ENCODE measurements around the gene KCNMA1. TPM values are rescaled to one million over a fixed set of nuclear protein-coding genes. Genes with fewer than 3 reads are reported as not detected.

KCNMA1 gene
- polyA plus RNA-seq, 1 donor from 2014 or later = 60.8 TPM

DNA sequence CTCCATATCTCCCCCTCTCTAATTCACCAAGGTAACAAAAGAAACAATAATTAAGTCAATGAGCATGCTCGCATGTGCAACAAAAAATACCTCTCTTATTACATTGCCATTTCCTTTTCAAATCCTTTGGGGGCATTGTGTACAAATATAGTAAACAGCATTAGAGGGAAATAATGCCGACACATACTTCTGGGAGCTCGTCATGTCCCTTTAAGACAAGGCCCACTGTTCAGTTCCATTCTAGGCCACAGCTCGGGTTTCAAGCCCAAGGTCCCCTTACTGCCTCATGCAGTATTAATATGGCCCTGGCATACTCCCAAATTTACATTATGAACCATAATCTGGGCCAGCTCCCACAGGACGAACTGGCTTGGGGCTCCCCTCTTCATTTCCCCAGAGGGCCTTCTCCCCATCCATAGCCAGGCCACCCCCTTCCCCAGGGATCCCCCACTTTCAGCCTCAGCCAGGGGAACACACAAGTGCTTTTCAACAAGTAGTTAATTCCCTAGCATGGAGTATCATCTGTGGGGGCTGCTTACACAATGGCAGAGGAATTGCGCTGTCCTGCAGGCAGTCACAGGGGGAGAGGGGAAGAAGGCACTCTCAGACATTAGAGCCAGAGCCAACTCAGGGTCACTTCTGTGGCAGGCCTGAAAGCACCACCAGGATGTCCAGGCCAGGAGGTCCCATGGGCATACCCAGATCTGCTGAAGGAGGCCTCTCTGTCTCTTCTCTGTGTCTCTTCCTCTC lies 110.6 kb downstream of the KCNMA1 start:
- no peak overlapping the region for H3K9ac ChIP-seq (ENCODE audit: low read length)
- no peak overlapping the region for H3K27ac ChIP-seq (ENCODE audit: low read length)
- H3K9me2 ChIP-seq (ENCODE audit: insufficient read depth, low read length) = no peaks in the 10 kb centered on the region
- H3K27me3 ChIP-seq (ENCODE audit: insufficient read depth, low read depth, low read length) = no peaks in the 10 kb centered on the region
- H2AFZ ChIP-seq (ENCODE audit: low read depth, low read length) = no peak overlapping the region
- no peak overlapping the region for H3K4me3 ChIP-seq (ENCODE audit: low read length)
- no peaks in the 10 kb centered on the region for H3K36me3 ChIP-seq (ENCODE audit: insufficient read depth, low read length)
- H3K4me2 ChIP-seq (ENCODE audit: low read length) = no peak overlapping the region
- no peaks in the 10 kb centered on the region for H4K20me1 ChIP-seq (ENCODE audit: insufficient read depth)
- no peaks in the 10 kb centered on the region for H3F3A ChIP-seq (ENCODE audit: insufficient read depth, low read length, poor library complexity, severe bottlenecking)
- H3K9me3 ChIP-seq (ENCODE audit: low read length) = no peaks in the 10 kb centered on the region
- TF ChIP-seq RAD21 (conservative IDR thresholded peaks at IDR 0.05) = no peak
- no peak for TF ChIP-seq MXI1 (conservative IDR thresholded peaks at IDR 0.05; ENCODE audit: poor library complexity, severe bottlenecking)
- no peak for TF ChIP-seq POLR2AphosphoS5 (IDR thresholded peaks at IDR 0.05)
- TF ChIP-seq TAF1 (IDR thresholded peaks at IDR 0.05; ENCODE audit: low read depth) = no peak
- TF ChIP-seq EP300 (conservative IDR thresholded peaks at IDR 0.05; ENCODE audit: poor library complexity, severe bottlenecking) = no peak
- no peak for TF ChIP-seq SMC3 (conservative IDR thresholded peaks at IDR 0.05; ENCODE audit: poor library complexity)
- H3K79me2 ChIP-seq (replicated peaks; ENCODE audit: insufficient read depth, low read length) = no peaks in the 10 kb centered on the region

DNA sequence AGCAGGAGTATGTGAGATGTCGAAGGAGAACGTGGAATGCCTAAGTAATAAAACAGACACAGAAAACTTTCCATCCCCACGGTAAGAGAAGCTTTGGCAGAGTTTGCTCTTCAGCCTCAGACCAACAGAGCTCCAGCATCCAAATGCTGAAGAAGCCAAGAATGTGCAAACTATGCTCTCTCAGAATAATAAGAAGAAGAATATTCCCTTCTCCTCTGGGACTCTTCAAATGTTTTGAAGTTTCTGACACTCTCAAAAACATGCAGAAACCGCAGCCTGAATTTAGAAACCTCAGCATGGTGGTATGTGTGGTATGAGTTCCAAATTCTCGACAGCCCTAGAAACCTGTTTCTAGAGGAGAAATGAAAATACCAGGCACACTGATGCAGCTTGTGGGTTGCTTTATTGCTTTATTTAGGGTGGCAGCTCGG lies 113.3 kb downstream of the KCNMA1 start:
- H3K27ac ChIP-seq (ENCODE audit: low read length) = no peak overlapping the region
- no peaks in the 10 kb centered on the region for H3K79me2 ChIP-seq (replicated peaks; ENCODE audit: insufficient read depth, low read length)
- H3K9ac ChIP-seq (ENCODE audit: low read length) = no peak overlapping the region
- H4K20me1 ChIP-seq (ENCODE audit: insufficient read depth) = no peaks in the 10 kb centered on the region
- H2AFZ ChIP-seq (ENCODE audit: low read depth, low read length) = no peak overlapping the region
- H3K4me3 ChIP-seq (ENCODE audit: low read length) = no peak overlapping the region
- H3K4me2 ChIP-seq (ENCODE audit: low read length) = no peak overlapping the region
- H3K36me3 ChIP-seq (ENCODE audit: insufficient read depth, low read length) = no peaks in the 10 kb centered on the region
- TF ChIP-seq EP300 (conservative IDR thresholded peaks at IDR 0.05; ENCODE audit: poor library complexity, severe bottlenecking) = no peak
- TF ChIP-seq SMC3 (conservative IDR thresholded peaks at IDR 0.05; ENCODE audit: poor library complexity) = no peak
- TF ChIP-seq TAF1 (IDR thresholded peaks at IDR 0.05; ENCODE audit: low read depth) = no peak
- no peak for TF ChIP-seq POLR2AphosphoS5 (IDR thresholded peaks at IDR 0.05)
- TF ChIP-seq, protein P1, sequence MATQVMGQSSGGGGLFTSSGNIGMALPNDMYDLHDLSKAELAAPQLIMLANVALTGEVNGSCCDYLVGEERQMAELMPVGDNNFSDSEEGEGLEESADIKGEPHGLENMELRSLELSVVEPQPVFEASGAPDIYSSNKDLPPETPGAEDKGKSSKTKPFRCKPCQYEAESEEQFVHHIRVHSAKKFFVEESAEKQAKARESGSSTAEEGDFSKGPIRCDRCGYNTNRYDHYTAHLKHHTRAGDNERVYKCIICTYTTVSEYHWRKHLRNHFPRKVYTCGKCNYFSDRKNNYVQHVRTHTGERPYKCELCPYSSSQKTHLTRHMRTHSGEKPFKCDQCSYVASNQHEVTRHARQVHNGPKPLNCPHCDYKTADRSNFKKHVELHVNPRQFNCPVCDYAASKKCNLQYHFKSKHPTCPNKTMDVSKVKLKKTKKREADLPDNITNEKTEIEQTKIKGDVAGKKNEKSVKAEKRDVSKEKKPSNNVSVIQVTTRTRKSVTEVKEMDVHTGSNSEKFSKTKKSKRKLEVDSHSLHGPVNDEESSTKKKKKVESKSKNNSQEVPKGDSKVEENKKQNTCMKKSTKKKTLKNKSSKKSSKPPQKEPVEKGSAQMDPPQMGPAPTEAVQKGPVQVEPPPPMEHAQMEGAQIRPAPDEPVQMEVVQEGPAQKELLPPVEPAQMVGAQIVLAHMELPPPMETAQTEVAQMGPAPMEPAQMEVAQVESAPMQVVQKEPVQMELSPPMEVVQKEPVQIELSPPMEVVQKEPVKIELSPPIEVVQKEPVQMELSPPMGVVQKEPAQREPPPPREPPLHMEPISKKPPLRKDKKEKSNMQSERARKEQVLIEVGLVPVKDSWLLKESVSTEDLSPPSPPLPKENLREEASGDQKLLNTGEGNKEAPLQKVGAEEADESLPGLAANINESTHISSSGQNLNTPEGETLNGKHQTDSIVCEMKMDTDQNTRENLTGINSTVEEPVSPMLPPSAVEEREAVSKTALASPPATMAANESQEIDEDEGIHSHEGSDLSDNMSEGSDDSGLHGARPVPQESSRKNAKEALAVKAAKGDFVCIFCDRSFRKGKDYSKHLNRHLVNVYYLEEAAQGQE (IDR thresholded peaks at IDR 0.05; ENCODE audit: borderline replicate concordance) = no peak
- no peak for TF ChIP-seq EZH2 (IDR thresholded peaks at IDR 0.05; ENCODE audit: borderline replicate concordance, insufficient read depth, low read length, poor library complexity, severe bottlenecking)
- no peak for TF ChIP-seq MXI1 (conservative IDR thresholded peaks at IDR 0.05; ENCODE audit: poor library complexity, severe bottlenecking)
- TF ChIP-seq RAD21 (conservative IDR thresholded peaks at IDR 0.05) = no peak
- no peaks in the 10 kb centered on the region for H3K27me3 ChIP-seq (ENCODE audit: insufficient read depth, low read depth, low read length)
- H3K9me3 ChIP-seq (ENCODE audit: low read length) = no peaks in the 10 kb centered on the region
- no peaks in the 10 kb centered on the region for H3K9me2 ChIP-seq (ENCODE audit: insufficient read depth, low read length)
- H3F3A ChIP-seq (ENCODE audit: insufficient read depth, low read length, poor library complexity, severe bottlenecking) = no peaks in the 10 kb centered on the region

DNA sequence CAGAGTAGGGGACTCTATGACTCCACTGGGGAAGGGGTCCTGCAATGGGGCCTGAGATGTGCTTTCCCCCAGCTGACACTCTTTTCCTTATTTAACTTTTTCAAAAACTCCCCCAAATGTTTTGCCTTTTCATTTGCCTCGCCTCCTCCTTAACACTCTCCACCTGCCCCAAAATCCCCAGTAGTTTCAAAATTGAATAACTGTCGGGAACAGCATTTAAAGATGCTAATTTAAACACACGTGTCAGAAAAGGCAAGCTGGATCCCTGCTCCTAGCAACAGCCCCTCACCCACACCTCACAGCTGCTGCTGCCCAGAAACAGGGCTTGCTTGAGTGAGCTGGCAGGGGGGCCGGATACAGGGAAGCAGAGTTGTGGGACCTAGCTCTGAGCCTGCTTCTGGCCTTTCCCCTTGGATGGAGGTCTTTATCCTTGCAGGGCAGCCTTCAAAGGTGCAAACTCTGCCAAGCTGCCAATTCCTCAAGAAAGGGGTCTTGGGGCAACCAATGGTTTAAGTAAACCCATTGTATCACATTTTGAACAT lies 115.3 kb downstream of the KCNMA1 start:
- Histone ChIP-seq H3K27ac (ENCODE audit: low read length) (no peak overlapping the region), H3F3A (ENCODE audit: insufficient read depth, low read length, poor library complexity, severe bottlenecking) (no peaks in the 10 kb centered on the region), H2AFZ (ENCODE audit: low read depth, low read length) (no peak overlapping the region), H3K9ac (ENCODE audit: low read length) (no peak overlapping the region), H3K27me3 (ENCODE audit: insufficient read depth, low read depth, low read length) (no peaks in the 10 kb centered on the region), H3K36me3 (ENCODE audit: insufficient read depth, low read length) (no peaks in the 10 kb centered on the region), H3K4me3 (ENCODE audit: low read length) (no peak overlapping the region), H3K4me2 (ENCODE audit: low read length) (no peak overlapping the region), H3K9me3 (ENCODE audit: low read length) (no peaks in the 10 kb centered on the region), H3K79me2 (replicated peaks; ENCODE audit: insufficient read depth, low read length) (no peaks in the 10 kb centered on the region), H3K9me2 (ENCODE audit: insufficient read depth, low read length) (no peaks in the 10 kb centered on the region), H4K20me1 (ENCODE audit: insufficient read depth) (no peaks in the 10 kb centered on the region)
- no peak for TF ChIP-seq EP300 (conservative IDR thresholded peaks at IDR 0.05; ENCODE audit: poor library complexity, severe bottlenecking)
- TF ChIP-seq, protein P1 (IDR thresholded peaks at IDR 0.05; ENCODE audit: borderline replicate concordance) = no peak

Data from neural cell (in vitro differentiated cells).